GM18520 (cell line): ENCODE results near the gene DQX1.
"Not testable (repeated sequence)": the region's sequence is repeated elsewhere in the genome, so short reads cannot be mapped to it uniquely, and the experiment has no call there.

Source experiments
- ATAC-seq: cut with Tn5 transposase; IDR thresholded peaks from one replicate; pipeline ENCODE4 v1.9.1; 2021; ENCODE audit not compliant: unreplicated experiment

DQX1 gene

GRCh38 chr2:74470742-74471141, 55.3 kb downstream of the DQX1 start:
- not testable (repeated sequence) for ATAC-seq
